H1 (cell line): ENCODE data around the gene CREB3L1.

ENCODE experiments used
- ATF2 ChIP-seq: IDR thresholded peaks from 2 replicates; pipeline ENCODE4 v1.6.1; 2012; ENCODE audit warnings: low read length, inconsistent platforms
- CTCF ChIP-seq, 3 experiments: IDR thresholded peaks; 1 replicate in 2 of 3; 2 replicates in 1 of 3; pipeline versions ENCODE4 v1.5.1 to v1.6.1; 2011; ENCODE audit warnings: low read length in 3 of 3, mild to moderate bottlenecking in 3 of 3, inconsistent platforms in 2 of 3, low read depth in 1 of 3, moderate library complexity in 1 of 3; ENCODE audit not compliant: insufficient read depth in 1 of 3; ENCODE audit errors: control extremely low read depth in 1 of 3

GRCh38 chr11:46357483-46357936, 80.0 kb downstream of the CREB3L1 start:
- TF ChIP-seq ATF2 (no peak), CTCF (IDR thresholded peaks at IDR 0.05; ENCODE audit: control extremely low read depth in 1 of 3, insufficient read depth in 1 of 3, low read depth in 1 of 3, low read length in 3 of 3) (no peak)
